ENCODE data around the gene TPRN.

The TPRN gene

GRCh38 chr9:137235424-137236237 lies 35.1 kb upstream of the TPRN start:
- DNase-seq: no peak

DNA sequence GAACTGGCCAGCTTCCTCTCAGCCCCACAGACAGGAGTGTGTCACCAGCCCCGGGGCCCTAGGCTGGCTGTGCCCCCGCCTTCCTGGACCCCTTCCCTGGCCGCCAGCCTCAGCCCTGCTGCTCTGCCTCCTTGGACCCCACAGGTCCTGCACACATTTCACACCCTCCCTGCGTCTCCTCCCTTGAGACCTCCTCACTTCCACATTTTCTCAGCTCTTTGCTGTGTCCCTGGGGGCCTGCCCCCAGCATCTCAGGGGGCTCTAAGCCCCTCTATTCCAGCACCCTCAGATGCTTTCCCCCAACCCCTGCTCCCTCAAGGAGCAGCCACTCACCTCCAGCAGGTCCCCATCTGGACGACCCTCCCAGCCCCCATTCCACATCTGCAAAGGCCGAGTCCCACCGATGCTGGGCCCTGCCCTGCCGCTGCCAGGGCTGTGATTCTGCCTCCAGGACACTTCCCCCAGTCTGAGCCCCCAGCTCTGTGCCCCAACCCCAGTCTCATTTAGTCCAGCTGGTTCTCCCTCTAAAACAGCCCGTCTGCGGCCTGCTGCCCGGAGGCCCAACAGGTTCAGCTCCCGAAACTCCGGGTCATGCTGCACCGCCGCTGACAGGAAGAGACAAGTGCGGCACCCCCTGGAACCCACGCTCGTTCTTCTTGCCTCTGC lies 34.4 kb upstream of the TPRN start:
- DNase-seq: no peak

DNA sequence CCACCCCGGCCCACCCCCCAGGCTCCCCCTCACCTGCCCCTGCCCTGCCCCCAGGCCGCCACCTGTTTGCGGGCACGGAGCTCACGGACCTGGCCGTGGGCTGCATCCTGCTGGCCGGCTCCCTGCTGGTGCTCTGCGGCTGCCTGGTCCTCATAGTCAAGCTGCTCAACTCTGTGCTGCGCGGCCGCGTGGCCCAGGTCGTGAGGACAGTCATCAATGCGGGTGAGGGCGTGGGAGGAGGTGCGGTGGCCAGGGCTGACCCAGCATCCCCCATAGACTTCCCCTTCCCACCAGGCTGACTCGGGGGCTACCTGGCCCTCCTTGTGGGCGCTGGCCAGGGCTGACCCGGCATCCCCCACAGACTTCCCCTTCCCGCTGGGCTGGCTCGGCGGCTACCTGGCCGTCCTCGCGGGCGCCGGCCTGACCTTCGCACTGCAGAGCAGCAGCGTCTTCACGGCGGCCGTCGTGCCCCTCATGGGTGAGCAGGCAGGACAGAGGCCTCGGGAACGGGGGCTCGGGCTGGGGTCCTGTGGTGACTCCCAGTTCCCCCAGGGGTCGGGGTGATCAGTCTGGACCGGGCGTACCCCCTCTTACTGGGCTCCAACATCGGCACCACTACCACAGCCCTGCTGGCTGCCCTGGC lies 33.6 kb upstream of the TPRN start:
- no peak for DNase-seq

GRCh38 chr9:137233143-137233980 lies 32.8 kb upstream of the TPRN start:
- no peak for DNase-seq

GRCh38 chr9:137232510-137232909 lies 32.0 kb upstream of the TPRN start:
- no peak for DNase-seq

DNA sequence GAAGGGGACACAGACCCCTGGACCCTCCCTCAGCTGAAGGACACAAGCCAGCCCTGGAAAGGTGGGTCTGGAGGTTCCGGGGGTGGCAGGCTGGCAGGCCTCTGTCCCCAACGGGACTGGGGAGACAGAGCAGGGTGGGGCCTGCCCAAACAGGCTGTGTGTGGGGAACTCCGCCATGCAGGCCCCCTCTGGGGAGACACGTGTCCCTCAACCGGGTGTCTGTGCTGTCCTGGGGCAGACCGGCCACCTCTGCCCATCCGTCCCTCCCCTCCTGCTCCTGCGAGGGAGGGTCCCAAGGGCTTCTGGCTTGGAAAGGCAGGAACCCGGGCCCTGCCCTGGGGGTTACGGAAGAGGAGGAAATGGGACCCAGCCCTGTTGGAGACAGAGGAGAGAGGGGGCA lies 31.6 kb upstream of the TPRN start:
- DNase-seq: no peak

GRCh38 chr9:137231372-137232039 lies 31.0 kb upstream of the TPRN start:
- no peak for DNase-seq

- no peak for DNase-seq
Measured at GRCh38 chr9:137230705-137231371, 30.3 kb upstream of the TPRN start, which contains the start of gene SLC34A3. SLC34A3 (plus strand) TSS chr9:137230901; CDS start chr9:137231703, 802 bp downstream.

- DNase-seq: no peak
Measured at GRCh38 chr9:137229903-137230704, 29.6 kb upstream of the TPRN start.

DNA sequence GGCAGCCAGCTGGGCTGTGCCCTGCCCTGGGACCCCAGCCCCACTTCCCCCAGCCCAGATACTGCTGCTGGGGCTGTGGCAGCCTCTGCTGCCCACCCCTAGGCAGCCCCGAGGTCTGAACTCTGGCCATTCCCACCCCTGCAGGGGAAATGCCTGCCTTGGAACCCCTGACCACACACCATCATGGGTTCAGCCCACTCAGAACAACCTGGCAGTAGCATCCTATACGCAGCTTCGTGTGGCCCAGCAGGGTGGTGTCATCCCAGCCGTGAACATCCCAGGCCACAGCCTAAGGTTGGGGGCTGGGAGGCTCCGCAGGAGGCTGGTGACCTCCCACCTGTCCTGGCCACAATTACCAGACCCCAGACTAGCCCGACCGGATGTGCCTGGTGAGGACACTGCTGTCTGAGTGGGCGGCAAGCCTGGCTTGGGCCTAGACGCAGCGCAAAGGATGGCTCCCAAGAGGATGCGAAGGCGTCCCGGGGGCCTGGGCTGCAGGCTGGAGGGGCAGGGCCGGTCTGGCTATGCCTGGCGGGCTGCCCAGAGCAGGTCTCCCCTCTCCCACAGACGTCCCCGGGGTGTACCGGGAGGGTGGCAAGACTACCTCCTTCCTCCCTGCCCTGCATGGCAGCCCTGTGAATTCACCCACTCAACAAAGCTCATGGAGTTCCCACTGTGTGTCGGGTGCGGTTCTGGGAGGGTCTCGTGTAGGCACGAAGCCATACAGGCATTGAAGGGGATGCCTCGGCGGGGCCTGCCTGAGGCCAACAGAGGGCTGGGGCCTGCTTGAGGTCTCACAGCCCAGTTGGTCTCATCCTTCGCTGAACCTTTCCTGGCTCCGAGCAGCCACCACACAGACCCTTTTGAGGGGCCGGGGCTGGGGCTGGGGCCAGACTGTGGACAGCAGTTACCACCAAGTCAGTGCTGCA lies 28.7 kb upstream of the TPRN start:
- no peak for DNase-seq

GRCh38 chr9:137228506-137228967 lies 28.0 kb upstream of the TPRN start:
- DNase-seq: no peak

DNA sequence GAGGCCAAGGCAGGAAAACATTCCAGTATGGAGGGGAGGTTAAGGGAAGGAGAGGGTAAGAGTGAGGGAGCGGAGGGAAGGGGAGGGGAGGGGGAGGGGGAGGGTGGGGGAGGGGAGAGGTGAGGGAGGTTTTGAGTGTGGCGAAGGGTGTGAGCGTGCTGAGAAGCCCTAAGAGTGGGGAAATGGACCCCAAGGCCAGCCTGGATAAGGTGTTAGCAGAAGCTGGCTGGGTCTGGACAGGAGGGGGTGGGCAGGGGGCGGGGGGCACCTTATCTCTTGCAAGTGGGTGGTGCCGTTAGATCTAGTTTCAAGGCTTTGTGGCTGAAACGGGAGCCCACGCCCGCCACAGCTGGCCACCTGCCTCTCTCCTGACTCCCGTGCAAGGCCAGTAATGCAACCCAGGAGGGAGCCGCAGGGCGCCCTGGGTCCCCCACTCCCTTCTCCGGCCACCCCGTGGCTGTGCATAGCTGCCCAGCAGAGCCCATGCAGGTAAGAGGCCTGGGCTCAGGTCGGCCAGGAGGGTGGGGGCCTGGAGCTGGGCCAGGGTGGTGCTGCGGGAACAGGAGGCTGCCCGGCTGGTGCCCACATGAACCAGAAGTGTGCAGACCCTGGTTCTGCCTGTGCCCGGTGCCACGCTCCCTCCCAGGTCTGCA lies 27.4 kb upstream of the TPRN start:
- no peak for DNase-seq

GRCh38 chr9:137227054-137227852 lies 26.7 kb upstream of the TPRN start, which contains the start of gene RNF224:
RNF224 (plus strand) TSS chr9:137227502; CDS start chr9:137228336, 834 bp downstream.
- peak; percentile 42 for DNase-seq

DNA sequence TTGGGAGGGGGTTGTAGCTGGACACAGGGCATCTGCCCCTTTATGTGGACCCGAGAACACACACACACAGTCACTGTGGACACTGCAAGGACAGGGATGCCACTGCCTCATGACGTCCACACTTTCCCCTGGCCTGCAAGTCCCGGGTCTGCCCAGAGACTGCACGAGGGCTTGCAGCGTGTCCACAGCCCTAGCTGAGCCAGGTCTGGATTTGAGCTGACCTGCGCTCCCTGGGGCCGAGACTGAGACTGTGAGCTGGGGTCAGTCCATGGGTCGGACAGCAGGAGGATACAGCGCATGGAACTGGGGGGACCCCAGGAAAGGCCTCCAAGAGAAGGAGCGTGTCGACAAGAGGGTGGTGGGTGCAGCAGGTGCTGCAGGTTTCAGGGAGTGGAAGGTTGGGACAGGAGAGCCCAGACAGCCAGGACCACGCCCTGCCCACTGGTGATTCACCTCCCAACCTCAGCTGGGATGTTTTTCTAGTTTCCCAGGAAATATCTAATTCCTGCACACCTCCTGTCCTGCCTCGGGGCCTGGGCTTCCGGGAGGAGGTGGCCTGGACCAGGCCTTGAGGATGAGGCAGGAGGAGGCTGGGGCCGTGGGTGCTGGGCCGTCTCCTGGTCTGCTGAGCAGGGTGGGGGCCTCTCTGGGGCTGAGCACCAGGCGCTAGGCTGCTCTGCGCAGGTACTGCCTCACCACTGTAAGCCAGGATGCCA lies 26.0 kb upstream of the TPRN start:
- DNase-seq: no peak

GRCh38 chr9:137225699-137226331 lies 25.3 kb upstream of the TPRN start:
- no peak for DNase-seq

DNA sequence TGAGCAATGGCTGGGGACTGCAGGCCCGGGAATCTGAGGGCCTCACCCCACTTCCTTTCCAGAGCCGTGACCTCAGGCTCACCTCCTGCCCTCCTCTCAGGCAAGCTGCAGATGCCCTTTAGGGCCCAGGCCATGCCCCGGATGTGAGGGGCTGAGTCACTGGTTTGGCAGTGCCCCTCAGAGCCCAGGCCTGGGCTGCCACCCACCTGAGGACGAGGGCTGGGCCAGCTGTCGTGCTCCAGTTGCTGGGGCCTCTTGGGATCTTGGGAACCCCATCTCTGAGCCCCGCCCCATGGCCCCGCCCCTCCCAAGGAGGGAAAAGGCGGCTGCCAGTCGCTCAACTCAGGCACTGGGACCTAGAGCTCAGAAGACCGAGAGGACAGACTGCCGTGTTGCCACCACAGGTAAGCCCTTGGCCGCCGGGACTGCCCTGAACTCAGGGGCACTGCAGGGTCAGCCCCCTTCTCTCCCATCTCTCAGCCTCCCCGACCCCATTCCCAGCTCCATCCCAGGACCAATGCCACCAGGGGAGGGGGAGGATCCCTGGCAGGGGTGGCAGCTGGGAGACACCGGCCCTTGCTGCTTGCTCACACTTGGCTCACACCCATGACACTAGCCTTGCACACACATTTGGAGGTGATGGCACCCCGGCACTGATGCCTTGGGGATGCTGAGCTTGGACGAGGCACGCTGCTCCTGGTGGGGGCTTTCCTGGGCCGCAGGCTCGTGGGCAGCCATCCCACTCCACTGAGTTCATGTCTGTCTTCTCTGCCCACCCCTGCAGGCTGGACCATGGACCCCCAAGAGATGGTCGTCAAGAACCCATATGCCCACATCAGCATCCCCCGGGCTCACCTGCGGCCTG lies 24.5 kb upstream of the TPRN start, which contains the start of gene CYSRT1:
CYSRT1 (plus strand) TSS at position 345 of the 865 bp plus-strand sequence; CDS start at position 793, 448 bp downstream.
- no peak for DNase-seq

Measured in NCI-H1694 treated with DMSO at 0.1 percent for 48 hours (cell line).